Activated CD4-positive, alpha-beta T cell treated with anti-CD3 and anti-CD28 coated beads for 1 hour (primary cell): Measurements from ENCODE around the gene GNAZ.

ENCODE experiments used
- DNase-seq: peaks from one replicate; pipeline ENCODE4 v3.0.0-alpha.2; 2020

GNAZ gene

GRCh38 chr22:23095733-23096342, 25.5 kb downstream of the GNAZ start:
- no peak for DNase-seq

GRCh38 chr22:23097412-23098229, 27.3 kb downstream of the GNAZ start:
- no peak for DNase-seq

- no peak for DNase-seq
Measured at GRCh38 chr22:23098230-23098705, 27.9 kb downstream of the GNAZ start.

GRCh38 chr22:23098718-23099530, 28.6 kb downstream of the GNAZ start:
- DNase-seq = no peak

- DNase-seq = no peak
Measured at GRCh38 chr22:23099531-23099804, 29.1 kb downstream of the GNAZ start.

GRCh38 chr22:23100124-23100801, 29.9 kb downstream of the GNAZ start:
- no peak for DNase-seq

- no peak for DNase-seq
Measured at GRCh38 chr22:23101524-23101923, 31.2 kb downstream of the GNAZ start.

- DNase-seq = no peak
Measured at GRCh38 chr22:23102002-23102655, 31.8 kb downstream of the GNAZ start.

- DNase-seq = no peak
Measured at GRCh38 chr22:23102776-23103175, 32.5 kb downstream of the GNAZ start.

- no peak for DNase-seq
Measured at GRCh38 chr22:23103199-23103954, 33.1 kb downstream of the GNAZ start.

GRCh38 chr22:23104187-23104971, 34.1 kb downstream of the GNAZ start:
- no peak for DNase-seq

- DNase-seq = no peak
Measured at GRCh38 chr22:23105304-23105703, 35.0 kb downstream of the GNAZ start.

GRCh38 chr22:23105919-23106318, 35.6 kb downstream of the GNAZ start:
- DNase-seq = no peak

GRCh38 chr22:23106344-23106743, 36.0 kb downstream of the GNAZ start:
- DNase-seq = no peak

GRCh38 chr22:23106906-23107367, 36.6 kb downstream of the GNAZ start:
- DNase-seq = no peak

GRCh38 chr22:23107487-23108248, 37.3 kb downstream of the GNAZ start:
- DNase-seq = no peak

- no peak for DNase-seq
Measured at GRCh38 chr22:23108249-23109078, 38.1 kb downstream of the GNAZ start.

- no peak for DNase-seq
Measured at GRCh38 chr22:23109079-23109347, 38.7 kb downstream of the GNAZ start.

- no peak for DNase-seq
Measured at GRCh38 chr22:23109441-23109978, 39.2 kb downstream of the GNAZ start.
